A172 (cell line): ENCODE results near the gene DSE. TPM values are rescaled to one million over a fixed set of nuclear protein-coding genes. Genes with fewer than 3 reads are reported as not detected.
A peak's percentile ranks its signal among the peaks of the same experiment; 100 is the strongest.

Experiments
- DNase-seq: peaks from one replicate; pipeline ENCODE4 v3.0.0-alpha.2; 2015; ENCODE audit warnings: low spot score
- total RNA-seq: library from RNA; depleted of rRNA; stranded (reverse); fragments of >200 nt; shearing (Covaris generic); gene quantifications from 2 replicates; pipeline ENCODE4 v1.2.3, GENCODE V29; 2014

The DSE gene
- total RNA-seq, 1 experiment from 2014 or later, result 32.0 TPM

GRCh38 chr6:116447052-116447451 is 76.3 kb downstream of the DSE start:
- DNase-seq, result no peak

- peak; percentile 48 for DNase-seq
These were observed 76.8 kb downstream of the DSE start for GRCh38 chr6:116447496-116448011.

DNA sequence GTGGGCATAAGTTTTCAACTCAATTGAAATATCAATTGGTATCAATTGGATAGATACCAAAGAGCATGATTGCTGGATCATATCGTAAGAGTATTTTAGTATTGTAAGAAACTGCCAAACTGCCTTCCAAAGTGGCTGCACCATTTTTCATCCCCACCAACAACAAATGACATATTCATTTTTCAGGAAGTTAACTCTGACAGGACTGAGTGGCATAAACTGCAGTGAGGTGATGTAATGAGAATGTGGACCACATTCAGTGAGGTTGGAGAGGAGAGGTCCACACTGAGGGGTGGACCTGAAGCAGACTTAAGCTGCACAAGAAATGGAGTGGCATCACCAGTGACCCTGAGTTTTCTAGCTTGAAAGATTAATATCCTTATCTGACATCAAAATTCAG is 78.8 kb downstream of the DSE start:
- DNase-seq, result no peak

DNA sequence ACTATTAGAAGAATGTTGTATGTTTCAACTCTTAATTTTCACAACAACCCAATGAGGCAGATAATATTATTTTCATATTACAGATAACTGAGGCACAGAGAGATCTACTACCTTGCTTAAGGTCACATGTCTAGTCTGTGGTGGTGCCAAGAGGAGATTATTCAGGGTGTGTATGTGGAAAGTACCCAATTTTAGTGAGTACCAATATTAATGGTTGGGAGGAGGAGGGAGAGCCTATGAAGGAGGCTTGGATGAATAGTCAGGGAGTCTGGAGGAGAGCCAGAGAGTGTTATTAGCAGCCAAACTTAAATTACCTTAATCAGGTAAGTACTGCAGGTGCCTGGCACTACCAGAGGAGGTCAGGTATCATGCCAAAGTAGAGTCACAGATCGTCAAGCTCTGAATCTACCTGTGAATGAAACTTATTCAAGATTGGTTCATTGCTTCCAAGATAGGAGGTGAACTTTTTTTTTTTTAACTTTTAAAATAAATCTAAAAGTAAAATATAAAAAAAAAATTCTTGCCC is 79.5 kb downstream of the DSE start:
- no peak for DNase-seq

- no peak for DNase-seq
These were observed 80.3 kb downstream of the DSE start for GRCh38 chr6:116450769-116451740.

DNA sequence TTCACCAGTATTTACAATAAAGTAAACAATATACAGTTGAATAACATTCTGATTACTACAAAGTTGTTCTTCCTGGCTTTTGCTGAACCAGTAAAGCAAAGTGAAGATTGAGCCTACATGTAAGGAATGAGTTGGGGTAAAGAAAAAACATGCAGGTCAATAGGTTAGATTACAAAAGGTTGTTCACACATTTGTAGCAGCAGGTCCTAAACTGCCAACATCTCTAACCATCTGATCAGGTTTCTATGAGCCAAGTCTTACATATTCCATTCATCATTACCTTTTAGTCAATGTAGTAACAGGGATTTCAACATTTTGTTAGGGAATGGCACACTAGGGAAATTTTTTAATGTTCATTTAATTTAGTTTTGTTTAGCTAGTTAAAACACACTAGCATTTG is 81.2 kb downstream of the DSE start:
- no peak for DNase-seq

GRCh38 chr6:116452531-116452930 is 81.8 kb downstream of the DSE start:
- DNase-seq, result no peak

GRCh38 chr6:116456106-116456505 is 85.4 kb downstream of the DSE start:
- DNase-seq, result no peak

DNA sequence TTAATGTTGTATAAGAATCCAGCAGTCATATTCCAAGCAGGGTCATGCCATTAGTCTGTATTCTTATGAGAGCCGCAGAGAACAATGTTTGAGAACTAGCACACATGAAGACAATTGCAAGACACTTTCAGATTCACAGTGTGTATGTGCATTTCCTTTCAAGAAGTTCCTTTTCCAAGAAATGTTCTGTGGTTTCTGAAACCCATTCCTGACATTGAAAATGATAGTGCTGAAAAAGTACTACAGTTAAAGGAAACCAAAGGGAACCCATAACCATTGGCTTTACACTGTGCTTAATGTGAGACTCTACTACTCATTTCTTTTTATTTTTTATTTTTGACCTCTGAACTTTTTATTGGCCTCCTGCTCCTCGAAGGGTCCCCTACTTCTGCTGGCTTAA is 86.2 kb downstream of the DSE start:
- no peak for DNase-seq

GRCh38 chr6:116458264-116458663 is 87.5 kb downstream of the DSE start:
- DNase-seq, result no peak

DNA sequence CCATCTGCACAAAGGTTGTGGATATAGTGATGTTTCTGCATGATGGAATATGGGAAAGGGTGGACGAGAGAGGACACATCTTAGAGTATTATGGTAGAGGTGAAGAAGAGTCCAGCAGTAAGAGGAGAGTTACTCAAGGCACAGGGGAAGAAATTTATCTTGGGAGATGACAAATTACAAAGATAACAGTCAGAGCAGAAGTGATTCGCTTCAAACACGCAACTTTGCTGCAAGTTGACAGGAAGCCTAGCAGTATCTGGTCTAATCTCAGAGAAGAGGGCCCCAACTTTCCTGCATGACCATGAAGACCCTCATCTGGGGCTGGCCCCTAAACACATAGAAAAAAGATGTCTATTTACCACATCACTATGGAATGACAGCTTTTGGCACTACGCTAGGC is 89.2 kb downstream of the DSE start:
- no peak for DNase-seq

DNA sequence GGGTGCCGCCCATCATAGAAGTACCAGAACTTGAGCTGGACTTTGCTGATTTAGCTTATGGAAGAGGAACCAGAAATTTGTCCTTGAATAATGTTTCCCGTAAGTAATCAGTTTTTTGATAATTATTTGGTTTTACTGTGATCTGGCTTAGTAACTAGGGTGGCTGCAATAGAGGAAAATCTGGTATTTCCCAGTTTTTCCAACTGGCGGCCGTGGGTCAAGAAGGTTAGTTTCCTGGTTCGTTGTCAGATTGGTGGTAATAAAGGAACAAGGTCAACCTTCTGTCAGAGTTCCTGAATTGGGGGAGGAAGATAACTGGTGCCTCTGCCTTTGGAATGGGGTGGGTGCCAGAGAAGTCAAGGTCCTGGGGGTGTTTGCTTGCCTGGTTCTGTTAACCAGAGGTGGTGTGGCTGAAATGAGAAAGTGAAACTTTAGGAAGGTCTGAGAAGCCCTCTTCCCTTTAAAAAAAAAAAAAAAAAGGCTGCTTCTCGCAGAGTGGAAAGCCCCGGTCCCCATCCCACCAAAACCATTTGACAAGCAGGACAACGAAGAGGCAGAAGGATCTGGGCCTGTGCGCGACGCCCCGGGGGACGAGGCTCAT is 90.7 kb downstream of the DSE start, which contains the start of gene CALHM6:
Gene CALHM6, plus strand, starts transcription at position 45 of the 601 bp plus-strand sequence. Its CDS starts 555 bp downstream, at position 600.
- DNase-seq, result no peak

GRCh38 chr6:116461932-116462885 is 91.5 kb downstream of the DSE start:
- no peak for DNase-seq

DNA sequence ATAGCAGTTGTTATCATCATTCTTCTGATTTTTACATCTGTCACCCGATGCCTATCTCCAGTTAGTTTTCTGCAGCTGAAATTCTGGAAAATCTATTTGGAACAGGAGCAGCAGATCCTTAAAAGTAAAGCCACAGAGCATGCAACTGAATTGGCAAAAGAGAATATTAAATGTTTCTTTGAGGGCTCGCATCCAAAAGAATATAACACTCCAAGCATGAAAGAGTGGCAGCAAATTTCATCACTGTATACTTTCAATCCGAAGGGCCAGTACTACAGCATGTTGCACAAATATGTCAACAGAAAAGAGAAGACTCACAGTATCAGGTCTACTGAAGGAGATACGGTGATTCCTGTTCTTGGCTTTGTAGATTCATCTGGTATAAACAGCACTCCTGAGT is 92.6 kb downstream of the DSE start:
- DNase-seq, result no peak

GRCh38 chr6:116465246-116465645 is 94.5 kb downstream of the DSE start:
- DNase-seq, result no peak

- peak; percentile 22 for DNase-seq
These were observed 96.3 kb downstream of the DSE start for GRCh38 chr6:116467096-116467495.

DNA sequence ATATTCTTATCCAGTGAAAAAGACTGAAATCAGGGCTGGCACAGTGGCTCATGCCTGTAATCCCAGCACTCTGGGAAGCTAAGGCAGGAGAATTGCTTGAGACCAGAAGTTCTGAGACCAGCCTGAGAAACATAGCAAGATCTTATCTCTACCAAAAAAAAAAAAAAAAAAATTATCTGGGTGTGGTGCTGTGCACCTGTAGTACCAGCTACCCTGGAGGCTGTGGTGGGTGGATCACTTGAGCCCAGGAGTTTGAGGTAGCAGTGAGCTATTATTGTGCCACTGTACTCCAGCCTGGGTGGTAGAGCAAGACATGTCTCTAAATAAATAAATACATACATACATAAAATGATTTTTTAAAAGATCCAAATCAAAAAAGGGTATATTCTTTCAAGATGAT is 96.8 kb downstream of the DSE start:
- no peak for DNase-seq

DNA sequence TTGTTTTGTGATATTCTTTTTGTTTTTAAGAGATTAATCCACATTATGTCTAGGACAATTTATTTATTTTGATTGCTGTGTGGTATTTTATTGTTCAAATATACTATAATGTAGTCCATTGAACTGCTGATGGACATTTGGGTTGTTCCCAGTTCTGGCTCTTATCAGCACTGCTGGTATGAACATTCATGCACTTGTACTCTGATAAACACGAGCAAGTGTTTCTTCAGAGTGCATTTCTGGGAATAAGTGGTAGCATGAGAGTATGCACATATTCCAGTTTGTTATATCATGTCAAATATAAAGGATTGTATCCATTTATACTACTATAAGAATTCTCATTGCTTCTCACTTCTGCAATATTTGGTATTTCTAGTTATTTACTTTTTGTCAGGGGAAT is 97.5 kb downstream of the DSE start:
- DNase-seq, result no peak

DNA sequence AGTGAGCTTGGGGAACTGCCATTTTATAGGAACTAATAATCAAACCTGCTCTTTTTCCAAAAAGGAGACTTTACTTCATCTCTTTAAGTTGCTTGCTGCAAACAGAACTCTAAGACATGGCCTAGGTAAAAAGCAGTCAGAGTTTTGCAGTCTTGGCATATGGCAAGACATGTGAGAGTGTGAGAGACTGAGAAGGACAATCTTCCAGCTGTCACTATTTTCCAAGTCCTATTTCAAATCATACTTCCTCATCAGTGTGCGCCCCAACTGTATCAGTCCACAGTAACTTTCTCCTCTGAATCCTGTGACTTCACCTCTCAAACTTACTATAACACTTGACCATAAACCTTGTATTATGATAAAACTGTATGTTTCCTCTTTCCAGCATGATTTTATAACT is 100.8 kb downstream of the DSE start:
- no peak for DNase-seq

DNA sequence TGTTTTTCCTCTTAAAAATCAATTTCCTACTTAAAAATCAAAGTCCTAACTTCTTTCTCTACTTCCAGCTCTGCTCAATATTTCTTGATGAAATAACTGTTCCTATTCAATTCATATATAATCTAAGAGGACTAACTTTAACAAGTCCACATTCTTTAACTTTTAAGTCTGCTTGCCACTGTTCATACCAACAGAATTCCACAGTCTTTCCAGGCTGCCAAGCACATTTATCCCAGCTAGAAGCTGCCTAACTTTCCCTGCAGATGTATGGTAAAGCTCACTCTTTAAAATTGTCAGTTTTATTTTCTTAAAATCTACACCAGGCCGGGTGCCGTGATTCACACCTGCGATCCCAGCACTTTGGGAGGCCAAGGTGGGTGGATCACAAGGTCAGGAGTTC is 102.0 kb downstream of the DSE start:
- no peak for DNase-seq

- no peak for DNase-seq
These were observed 104.4 kb downstream of the DSE start for GRCh38 chr6:116475141-116475540.
